Stimulated activated CD4-positive, alpha-beta T cell treated with anti-CD3 and anti-CD28 coated beads, Interleukin-4, amount 100 ng/mL, for 24 hours (primary cell): Measurements from ENCODE around the gene PDXK.
"Not testable (repeated sequence)": the region's sequence is repeated elsewhere in the genome, so short reads cannot be mapped to it uniquely, and the experiment has no call there.

ENCODE experiments used
- DNase-seq: peaks from one replicate; pipeline ENCODE4 v3.0.0-alpha.2; 2020

PDXK gene

GRCh38 chr21:43718872-43719747 is at the start of gene PDXK:
TSS of gene PDXK (plus strand) at chr21:43719129. CDS start at chr21:43719295, 166 bp downstream.
- peak; percentile 71 for DNase-seq

DNA sequence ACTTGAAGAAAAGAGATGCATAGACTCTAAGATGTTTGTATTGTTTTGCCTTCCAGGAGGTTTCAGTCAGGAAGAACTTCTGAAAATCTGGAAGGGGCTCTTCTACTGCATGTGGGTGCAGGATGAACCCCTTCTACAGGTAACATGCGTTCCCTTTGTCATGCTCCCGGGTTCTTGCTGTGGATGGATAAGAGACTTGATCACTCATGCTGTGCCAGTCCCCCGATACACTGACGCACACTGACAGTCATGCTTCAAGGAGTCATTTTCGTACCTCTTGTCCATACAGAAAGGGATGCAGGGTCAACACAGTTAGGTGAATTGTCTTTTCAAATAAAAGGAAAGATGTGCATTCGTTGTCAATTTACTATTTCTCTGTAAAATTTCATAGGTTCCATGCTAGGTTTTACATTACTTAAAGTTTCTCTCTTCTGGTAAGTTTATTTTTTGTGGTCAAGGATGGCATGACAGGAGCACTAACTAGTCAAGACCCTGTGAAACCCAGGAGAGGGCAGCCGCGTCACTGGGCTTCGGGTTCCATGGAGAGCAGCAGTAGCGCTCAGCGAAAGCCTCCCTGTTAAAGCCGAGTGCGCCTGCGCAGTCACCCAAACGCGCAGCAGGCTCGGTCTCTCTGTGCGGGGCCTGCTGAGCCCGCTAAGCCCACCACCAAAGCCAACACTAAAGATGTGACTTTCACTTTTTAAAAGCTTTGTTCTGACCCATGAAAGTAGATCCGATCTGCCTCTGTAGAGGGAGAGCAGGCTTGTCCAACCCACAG is 48.9 kb upstream of the PDXK start:
- DNase-seq = no peak

DNA sequence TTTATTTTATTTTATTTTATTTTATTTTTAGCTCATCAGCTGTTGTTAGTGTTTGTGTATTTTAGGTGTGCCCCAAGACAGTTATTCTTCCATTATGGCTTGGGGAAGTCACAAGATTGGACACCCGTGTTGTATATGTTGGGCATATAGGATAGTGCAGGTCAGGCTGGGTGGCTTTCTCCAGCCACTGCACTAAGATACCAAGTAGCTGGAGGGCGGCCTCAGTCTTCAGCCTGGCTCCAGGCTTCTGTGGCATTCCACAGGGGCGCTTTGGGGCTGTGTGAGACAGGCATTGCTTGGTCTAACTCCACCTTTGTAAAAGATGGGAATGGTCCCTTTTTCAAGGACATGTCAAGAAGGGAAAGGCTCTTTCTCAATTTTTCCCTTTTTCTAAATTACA is 43.1 kb upstream of the PDXK start:
- DNase-seq = no peak

DNA sequence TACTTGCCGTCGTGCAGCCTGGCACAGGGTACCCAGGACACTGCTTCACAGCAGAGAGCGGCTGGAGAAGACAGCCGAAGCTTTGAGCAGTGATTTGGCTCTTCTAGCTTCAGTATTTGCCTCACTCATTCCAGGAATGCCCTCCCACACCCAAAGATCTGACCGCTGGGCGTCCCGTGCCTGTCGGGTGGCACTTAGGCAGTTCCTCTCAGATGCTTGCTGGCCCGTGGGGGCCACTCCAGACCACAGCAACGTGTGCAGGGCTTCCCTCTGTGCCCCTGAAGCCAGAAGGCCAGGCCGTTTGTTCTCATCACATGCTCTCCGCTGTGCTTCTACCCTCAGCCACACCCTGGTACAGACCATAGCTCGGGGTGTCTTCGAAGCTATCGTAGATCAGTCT is 42.5 kb upstream of the PDXK start:
- no peak for DNase-seq

GRCh38 chr21:43679951-43680350 is 39.0 kb upstream of the PDXK start:
- no peak for DNase-seq

DNA sequence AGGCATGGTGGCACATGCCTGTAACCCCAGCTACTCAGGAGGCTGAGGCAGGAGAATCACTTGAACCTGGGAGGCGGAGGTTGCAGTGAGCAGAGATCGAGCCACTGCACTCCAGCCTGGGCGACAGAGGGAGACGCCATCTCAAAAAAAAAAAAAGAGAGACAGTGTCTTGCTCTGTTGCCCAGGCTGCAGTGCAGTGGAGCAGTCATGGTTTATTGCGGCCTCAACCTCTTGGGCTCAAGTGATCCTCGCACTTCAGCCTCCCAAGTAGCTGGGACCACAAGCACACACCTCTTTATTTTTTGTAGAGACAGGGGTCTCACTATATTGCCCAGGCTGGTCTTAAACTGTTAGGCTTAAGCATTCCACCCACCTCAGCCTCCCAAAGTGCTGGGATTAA is 38.5 kb upstream of the PDXK start:
- not testable (repeated sequence) for DNase-seq

- no peak for DNase-seq
Measured at GRCh38 chr21:43681650-43682049, 37.3 kb upstream of the PDXK start.

GRCh38 chr21:43684424-43684823 is 34.5 kb upstream of the PDXK start:
- no peak for DNase-seq

- DNase-seq = no peak
Measured at GRCh38 chr21:43686811-43687565, 31.9 kb upstream of the PDXK start.

- DNase-seq = no peak
Measured at GRCh38 chr21:43687566-43688399, 31.1 kb upstream of the PDXK start.

DNA sequence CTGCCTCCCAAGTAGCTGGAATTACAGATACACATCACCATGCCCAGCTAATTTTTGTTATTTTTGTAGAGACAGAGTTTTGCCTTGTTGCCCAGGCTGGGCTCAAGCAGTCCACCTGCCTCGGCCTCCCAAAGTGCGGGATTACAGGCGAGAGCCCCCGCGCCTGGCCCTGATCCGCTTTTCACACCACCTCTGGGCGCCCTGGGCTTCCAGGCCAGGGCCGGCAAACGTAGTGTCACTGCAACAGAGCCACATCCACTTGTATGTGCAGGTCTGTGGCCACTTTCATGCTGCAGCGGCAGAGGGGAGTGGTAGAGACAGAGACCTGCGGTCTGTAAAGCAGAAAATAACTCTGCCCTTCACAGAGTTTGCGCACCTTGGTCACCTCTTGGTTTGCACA is 30.0 kb upstream of the PDXK start:
- no peak for DNase-seq

- no peak for DNase-seq
Measured at GRCh38 chr21:43689556-43690337, 29.2 kb upstream of the PDXK start.

GRCh38 chr21:43690346-43690745 is 28.6 kb upstream of the PDXK start:
- no peak for DNase-seq

DNA sequence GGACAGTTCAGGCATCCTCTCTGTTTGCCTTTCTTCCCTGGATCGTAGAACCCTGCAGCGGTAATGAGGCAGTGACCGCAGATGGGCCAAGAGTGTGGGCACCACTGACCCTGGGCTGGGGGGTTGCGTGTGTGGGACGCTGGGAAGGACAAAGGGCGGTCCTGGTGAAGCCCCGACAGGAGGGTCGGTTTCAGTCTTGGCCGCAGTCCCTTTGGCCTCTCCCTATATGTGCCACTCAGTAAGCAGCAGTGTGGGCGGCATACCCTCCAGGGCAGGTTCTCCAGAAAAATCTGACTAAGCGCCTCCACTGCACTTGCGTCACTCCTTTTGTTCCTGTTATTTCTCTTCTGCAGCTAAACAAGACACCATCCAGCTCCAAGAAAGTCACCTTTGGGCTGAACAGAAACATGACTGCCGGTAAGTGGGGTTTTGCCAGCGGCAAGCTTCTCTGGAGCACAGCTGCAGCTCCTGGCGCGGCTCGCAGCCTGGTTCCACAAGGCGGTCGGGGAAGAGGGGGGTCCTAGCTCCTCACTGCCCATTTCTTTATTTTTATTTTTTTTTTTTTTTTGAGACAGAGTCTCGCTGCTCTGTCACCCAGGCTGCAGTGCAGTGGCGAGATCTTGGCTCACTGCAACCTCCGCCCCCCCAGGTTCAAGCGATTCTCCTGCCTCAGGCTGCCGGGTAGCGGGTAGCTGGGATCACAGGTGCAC is 27.7 kb upstream of the PDXK start:
- no peak for DNase-seq

- DNase-seq = no peak
Measured at GRCh38 chr21:43691801-43692200, 27.1 kb upstream of the PDXK start.

- DNase-seq = no peak
Measured at GRCh38 chr21:43692949-43693348, 26.0 kb upstream of the PDXK start.

- DNase-seq = no peak
Measured at GRCh38 chr21:43693981-43694380, 24.9 kb upstream of the PDXK start.

- DNase-seq = no peak
Measured at GRCh38 chr21:43694437-43695079, 24.4 kb upstream of the PDXK start.

- no peak for DNase-seq
Measured at GRCh38 chr21:43696214-43696613, 22.7 kb upstream of the PDXK start.
